ENCODE data around the gene AK8. TPM values are rescaled to one million over a fixed set of nuclear protein-coding genes. Genes with fewer than 3 reads are reported as not detected.
"Not testable (repeated sequence)": the region's sequence is repeated elsewhere in the genome, so short reads cannot be mapped to it uniquely, and the experiment has no call there.

The AK8 gene
- total RNA-seq, 4 donors from 2014 or later, result 0.27 to 1.3 TPM; not detected in 2

- no peaks in the 10 kb centered on the region for H3K9me3 ChIP-seq
- no peak for TF ChIP-seq POLR2A (IDR thresholded peaks at IDR 0.05)
- TF ChIP-seq POLR2AphosphoS5 (IDR thresholded peaks at IDR 0.05), result no peak
- TF ChIP-seq EP300 (IDR thresholded peaks at IDR 0.05; ENCODE audit: low read depth), result no peak
- no peak for TF ChIP-seq CTCF (IDR thresholded peaks at IDR 0.05)
- no peaks in the 10 kb centered on the region for H3K36me3 ChIP-seq
- H3K4me1 ChIP-seq, result no peaks in the 10 kb centered on the region
- no peak overlapping the region for H3K27ac ChIP-seq
- DNase-seq, result no peak
- 83 to 94% methylated on average over 3 to 4 of the region's 4 CpGs for WGBS, 2 donors (ENCODE audit: low coverage in 1 of 2)
- intact Hi-C loops (cut with DNase I; ENCODE audit: low total_unique reads) (no loop called here), in situ Hi-C loops (cut with MboI; ENCODE audit: low pct_ligation_motif_present in 1 of 4, low pct_unique_long_range_greater_than_20kb in 1 of 4, low sequenced_read_pairs in 3 of 4) (no loop called here)
- H3K4me3 ChIP-seq, result no peak overlapping the region
- peaks cover 26% of the 10 kb centered on the region for H3K27me3 ChIP-seq
Measured at GRCh38 chr9:132716007-132716406, 162.1 kb downstream of the AK8 start.

- Histone ChIP-seq H3K27me3 (peaks cover 8% of the 10 kb centered on the region), H3K4me3 (no peak overlapping the region), H3K9me3 (no peaks in the 10 kb centered on the region), H3K27ac (no peak overlapping the region), H3K36me3 (no peaks in the 10 kb centered on the region), H3K4me1 (no peaks in the 10 kb centered on the region)
- WGBS, 2 donors (ENCODE audit: low coverage in 1 of 2), result 35 to 73% methylated on average over 2 to 5 of the region's 5 CpGs
- in situ Hi-C loops (cut with MboI; ENCODE audit: low pct_ligation_motif_present in 1 of 4, low pct_unique_long_range_greater_than_20kb in 1 of 4, low sequenced_read_pairs in 3 of 4), result no loop called here
- intact Hi-C loops (cut with DNase I; ENCODE audit: low total_unique reads), result no loop called here
- no peak for DNase-seq
- TF ChIP-seq POLR2A (IDR thresholded peaks at IDR 0.05) (no peak), POLR2AphosphoS5 (IDR thresholded peaks at IDR 0.05) (no peak), CTCF (IDR thresholded peaks at IDR 0.05) (no peak)
Measured at GRCh38 chr9:132712753-132713152, 165.3 kb downstream of the AK8 start.

- no peak for DNase-seq
- H3K27ac ChIP-seq, result no peak overlapping the region
- intact Hi-C loops (cut with DNase I; ENCODE audit: low total_unique reads) (no loop called here), in situ Hi-C loops (cut with MboI; ENCODE audit: low pct_ligation_motif_present in 1 of 4, low pct_unique_long_range_greater_than_20kb in 1 of 4, low sequenced_read_pairs in 3 of 4) (no loop called here)
- TF ChIP-seq CTCF (IDR thresholded peaks at IDR 0.05) (no peak), POLR2A (IDR thresholded peaks at IDR 0.05) (no peak), EP300 (IDR thresholded peaks at IDR 0.05; ENCODE audit: low read depth) (no peak), POLR2AphosphoS5 (IDR thresholded peaks at IDR 0.05) (no peak)
- H3K27me3 ChIP-seq, result peaks cover 1% of the 10 kb centered on the region
- WGBS, 2 donors (ENCODE audit: low coverage in 1 of 2), result 90% methylated on average over 3 of the region's 3 CpGs; no CpG with 5 or more reads in 1 of the 2 donors
- H3K4me3 ChIP-seq, result no peak overlapping the region
- no peaks in the 10 kb centered on the region for H3K4me1 ChIP-seq
- H3K9me3 ChIP-seq, result no peaks in the 10 kb centered on the region
- no peaks in the 10 kb centered on the region for H3K36me3 ChIP-seq
Measured at GRCh38 chr9:132711846-132712245, 166.2 kb downstream of the AK8 start.

GRCh38 chr9:132711152-132711551 is 166.9 kb downstream of the AK8 start:
- 85 to 92% methylated on average over 5 of the region's 5 CpGs for WGBS, 2 donors (ENCODE audit: low coverage in 1 of 2)
- H3K9me3 ChIP-seq; H3K27ac ChIP-seq; H3K4me3 ChIP-seq; H3K36me3 ChIP-seq; in situ Hi-C loops (cut with MboI; ENCODE audit: low pct_ligation_motif_present in 1 of 4, low pct_unique_long_range_greater_than_20kb in 1 of 4, low sequenced_read_pairs in 3 of 4); H3K27me3 ChIP-seq; H3K4me1 ChIP-seq; DNase-seq; intact Hi-C loops (cut with DNase I; ENCODE audit: low total_unique reads): not testable (repeated sequence)

DNA sequence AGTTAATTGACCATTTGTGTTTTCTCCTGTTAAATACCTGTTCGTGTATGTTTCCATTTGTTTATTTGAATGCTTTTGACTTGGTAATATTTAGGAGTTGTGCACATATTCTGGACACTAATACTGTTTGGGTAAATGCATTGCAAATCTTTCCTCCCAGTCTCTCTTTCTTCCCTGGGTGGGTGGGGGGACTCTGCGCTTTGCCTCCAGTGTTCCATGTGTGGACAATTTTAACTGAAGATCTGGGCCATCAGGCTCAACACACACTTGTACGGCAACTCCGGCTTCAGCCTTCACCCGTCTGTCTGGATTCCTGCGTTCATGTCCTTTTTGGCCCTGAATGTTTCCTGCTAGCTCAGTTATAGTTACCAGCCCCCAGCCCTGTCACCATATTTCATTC is 167.8 kb downstream of the AK8 start:
- Histone ChIP-seq H3K27ac (no peak overlapping the region), H3K36me3 (no peaks in the 10 kb centered on the region), H3K4me3 (no peak overlapping the region), H3K27me3 (no peaks in the 10 kb centered on the region), H3K9me3 (no peaks in the 10 kb centered on the region), H3K4me1 (no peaks in the 10 kb centered on the region)
- DNase-seq, result no peak
- TF ChIP-seq POLR2AphosphoS5 (IDR thresholded peaks at IDR 0.05) (no peak), EP300 (IDR thresholded peaks at IDR 0.05; ENCODE audit: low read depth) (no peak), POLR2A (IDR thresholded peaks at IDR 0.05) (no peak), CTCF (IDR thresholded peaks at IDR 0.05) (no peak)
- in situ Hi-C loops (cut with MboI; ENCODE audit: low pct_ligation_motif_present in 1 of 4, low pct_unique_long_range_greater_than_20kb in 1 of 4, low sequenced_read_pairs in 3 of 4), result no loop called here
- WGBS, 2 donors (ENCODE audit: low coverage in 1 of 2), result 60 to 76% methylated on average over 1 to 6 of the region's 6 CpGs
- intact Hi-C loops (cut with DNase I; ENCODE audit: low total_unique reads), result no loop called here

Measured in transverse colon (tissue), 4 donors.